HFFc6 (cell line): Measurements from ENCODE around the gene DAPK1. TPM values are rescaled to one million over a fixed set of nuclear protein-coding genes. Genes with fewer than 3 reads are reported as not detected.

Source experiments
- DNase-seq: peaks from one replicate; pipeline ENCODE4 v3.0.0-alpha.2; 2018
- H3K27ac Mint-ChIP-seq: 2 replicates; pipeline ENCODE4 v1.8.0; 2020; ENCODE audit warnings: mild to moderate bottlenecking, mixed read lengths
- H3K27me3 Mint-ChIP-seq: 2 replicates; pipeline ENCODE4 v1.8.0; 2021; ENCODE audit warnings: mild to moderate bottlenecking, moderate library complexity, mixed read lengths; ENCODE audit not compliant: insufficient read depth
- H3K36me3 Mint-ChIP-seq: 2 replicates; pipeline ENCODE4 v1.8.0; 2021; ENCODE audit warnings: low read depth, mixed read lengths
- H3K4me1 Mint-ChIP-seq: 2 replicates; pipeline ENCODE4 v1.8.0; 2020; ENCODE audit warnings: low read depth, mixed read lengths
- H3K4me3 Mint-ChIP-seq: 2 replicates; pipeline ENCODE4 v1.8.0; 2020; ENCODE audit warnings: mild to moderate bottlenecking, moderate library complexity, mixed read lengths
- H3K9me3 Mint-ChIP-seq: 2 replicates; pipeline ENCODE4 v1.8.0; 2020; ENCODE audit warnings: mild to moderate bottlenecking, mixed read lengths
- total RNA-seq, 6 experiments: library from RNA; stranded (reverse); fragmentation: NEBNext Ultra II Directional; extraction: Animal tissue kit (Norgen Biotek cat#: 25700); gene quantifications; 2 replicates in 1 of 6; 3 replicates in 5 of 6; pipeline ENCODE4 v1.2.3, GENCODE V29; 2021
- TF ChIP-seq, protein P1 (sequence below): fragments of 200-600 bp; sonication (generic); IDR thresholded peaks from 2 replicates; pipeline ENCODE4 v1.5.0; 2021; ENCODE audit warnings: antibody characterized with exemption, mild to moderate bottlenecking

DAPK1 gene
- total RNA-seq, 6 experiments from 2014 or later, result 0.06 to 0.36 (median 0.18) TPM

DNA sequence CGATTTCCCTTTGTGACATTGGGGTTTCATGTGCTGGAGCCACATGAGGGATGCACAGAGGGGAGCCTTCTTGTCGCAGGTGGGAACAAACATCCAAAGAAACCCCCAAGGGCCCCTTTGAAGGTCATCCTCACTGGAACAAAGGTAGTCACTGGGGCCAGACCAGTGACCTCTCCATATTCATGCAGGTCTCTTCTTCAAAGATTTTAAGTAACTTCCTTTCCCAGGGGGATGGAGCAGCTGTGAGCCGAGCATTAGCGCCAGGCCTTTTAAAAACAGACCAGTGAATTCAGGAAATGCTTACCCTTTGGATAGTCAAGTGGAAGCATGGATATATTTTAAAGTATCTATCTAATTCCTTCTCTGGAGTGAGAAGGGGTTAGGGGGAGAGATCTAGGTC is 33.0 kb downstream of the DAPK1 start:
- no peak overlapping the region for H3K27ac Mint-ChIP-seq

DNA sequence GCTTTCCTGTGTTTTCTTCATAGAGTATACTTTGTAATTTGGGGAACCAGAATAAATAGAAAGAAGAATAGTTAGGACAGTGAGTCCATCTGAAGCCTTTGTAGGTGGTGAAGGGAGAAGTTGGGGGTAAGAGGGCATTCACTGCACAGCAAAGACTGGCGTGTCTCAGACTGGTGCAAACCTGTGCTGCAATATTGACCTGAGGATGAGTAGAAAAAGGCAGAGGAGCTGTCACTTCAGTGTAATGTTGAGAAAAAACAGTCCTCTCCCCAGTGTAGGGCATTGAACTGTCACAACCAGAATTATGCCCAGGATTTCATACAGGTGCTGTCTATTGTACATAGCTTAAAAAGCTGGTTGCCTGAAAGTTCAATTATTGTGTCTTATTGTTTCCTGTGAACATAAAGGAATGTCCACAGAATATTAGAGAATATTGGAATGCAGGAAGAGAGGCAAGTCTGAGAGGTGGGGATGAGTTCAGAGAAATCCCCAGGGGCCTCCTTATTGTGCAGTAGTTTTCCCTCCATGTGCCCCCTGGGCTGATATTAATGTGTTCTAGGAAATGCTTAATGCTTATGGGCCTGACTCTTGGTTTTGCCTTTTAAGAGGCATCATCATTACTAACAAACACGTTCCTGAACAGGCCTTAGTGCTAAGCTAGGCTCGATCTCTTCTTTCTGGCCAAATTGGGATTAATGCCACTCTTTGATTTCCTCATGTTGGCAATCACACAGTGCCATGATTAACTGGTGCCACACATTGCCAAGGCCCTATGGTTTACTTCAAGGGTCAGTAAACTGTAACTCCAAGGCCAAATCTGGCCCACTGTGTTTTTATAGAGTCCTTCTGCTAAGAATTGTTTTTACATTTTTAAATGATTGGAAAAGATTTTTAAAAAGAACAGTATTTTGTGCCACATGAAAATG is 34.0 kb downstream of the DAPK1 start:
- no peaks in the 10 kb centered on the region; the same call in 1 of the 2 replicates for H3K36me3 Mint-ChIP-seq
- no peak overlapping the region for H3K27ac Mint-ChIP-seq
- TF ChIP-seq, protein P1, sequence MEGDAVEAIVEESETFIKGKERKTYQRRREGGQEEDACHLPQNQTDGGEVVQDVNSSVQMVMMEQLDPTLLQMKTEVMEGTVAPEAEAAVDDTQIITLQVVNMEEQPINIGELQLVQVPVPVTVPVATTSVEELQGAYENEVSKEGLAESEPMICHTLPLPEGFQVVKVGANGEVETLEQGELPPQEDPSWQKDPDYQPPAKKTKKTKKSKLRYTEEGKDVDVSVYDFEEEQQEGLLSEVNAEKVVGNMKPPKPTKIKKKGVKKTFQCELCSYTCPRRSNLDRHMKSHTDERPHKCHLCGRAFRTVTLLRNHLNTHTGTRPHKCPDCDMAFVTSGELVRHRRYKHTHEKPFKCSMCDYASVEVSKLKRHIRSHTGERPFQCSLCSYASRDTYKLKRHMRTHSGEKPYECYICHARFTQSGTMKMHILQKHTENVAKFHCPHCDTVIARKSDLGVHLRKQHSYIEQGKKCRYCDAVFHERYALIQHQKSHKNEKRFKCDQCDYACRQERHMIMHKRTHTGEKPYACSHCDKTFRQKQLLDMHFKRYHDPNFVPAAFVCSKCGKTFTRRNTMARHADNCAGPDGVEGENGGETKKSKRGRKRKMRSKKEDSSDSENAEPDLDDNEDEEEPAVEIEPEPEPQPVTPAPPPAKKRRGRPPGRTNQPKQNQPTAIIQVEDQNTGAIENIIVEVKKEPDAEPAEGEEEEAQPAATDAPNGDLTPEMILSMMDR, result no peak
- no peaks in the 10 kb centered on the region for H3K4me1 Mint-ChIP-seq
- no peak overlapping the region for H3K4me3 Mint-ChIP-seq
- peaks cover 7% of the 10 kb centered on the region for H3K27me3 Mint-ChIP-seq
- peaks cover 4% of the 10 kb centered on the region; the same call in 1 of the 2 replicates for H3K9me3 Mint-ChIP-seq
- no peak for DNase-seq

More for the DNA sequence above, 33.0 kb downstream of the DAPK1 start:
- Mint-ChIP-seq H3K4me3 (no peak overlapping the region), H3K27me3 (peaks cover 7% of the 10 kb centered on the region), H3K4me1 (no peaks in the 10 kb centered on the region), H3K36me3 (no peaks in the 10 kb centered on the region; the same call in 1 of the 2 replicates), H3K9me3 (peaks cover 4% of the 10 kb centered on the region; the same call in 1 of the 2 replicates)
- TF ChIP-seq, protein P1, result no peak
- no peak for DNase-seq

DNA sequence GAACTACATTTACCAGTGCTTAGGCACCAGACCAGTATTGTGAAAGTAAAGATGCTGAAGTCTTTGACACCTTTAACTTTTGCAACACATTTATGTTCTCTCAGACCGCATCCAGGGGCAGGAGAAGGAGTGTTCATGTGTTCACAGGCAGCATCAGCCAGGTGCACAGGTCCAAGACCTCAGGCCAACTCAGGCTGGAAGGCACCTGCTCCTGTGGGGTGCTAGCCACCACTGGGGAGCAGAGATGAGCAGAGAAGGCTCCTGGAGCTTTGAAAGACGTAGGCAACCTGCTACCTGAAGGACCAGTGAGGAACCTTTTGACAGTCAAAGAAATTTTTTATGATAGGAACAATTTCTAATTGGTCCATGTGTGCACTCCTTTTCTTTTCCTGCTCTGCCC is 35.6 kb downstream of the DAPK1 start:
- H3K4me1 Mint-ChIP-seq, result no peaks in the 10 kb centered on the region
- peaks cover 7% of the 10 kb centered on the region for H3K27me3 Mint-ChIP-seq
- no peak overlapping the region for H3K4me3 Mint-ChIP-seq
- peaks cover 4% of the 10 kb centered on the region; the same call in 1 of the 2 replicates for H3K9me3 Mint-ChIP-seq
- no peak for DNase-seq
- TF ChIP-seq, protein P1, result no peak
- H3K36me3 Mint-ChIP-seq, result no peaks in the 10 kb centered on the region; the same call in 1 of the 2 replicates
- H3K27ac Mint-ChIP-seq, result no peak overlapping the region

DNA sequence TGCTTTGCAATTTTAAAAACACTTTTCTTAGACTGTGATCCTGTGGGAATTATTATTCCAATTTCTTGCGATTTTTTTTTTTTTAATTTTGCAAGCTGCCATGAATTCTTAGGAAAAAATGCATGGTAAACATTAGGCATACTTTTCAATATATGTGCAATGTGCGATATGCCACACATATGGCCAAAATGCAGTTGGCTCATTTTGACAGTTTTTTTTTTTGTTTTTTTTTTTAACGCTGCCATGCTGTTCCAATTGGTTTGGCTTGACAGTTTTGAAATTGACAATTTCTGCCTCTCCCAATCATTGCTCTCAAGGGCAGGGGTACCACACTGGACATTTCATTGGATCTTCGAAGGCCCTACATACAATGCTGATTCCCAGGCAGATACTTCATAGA is 36.4 kb downstream of the DAPK1 start:
- H3K36me3 Mint-ChIP-seq, result no peaks in the 10 kb centered on the region; the same call in 1 of the 2 replicates
- peaks cover 4% of the 10 kb centered on the region; the same call in 1 of the 2 replicates for H3K9me3 Mint-ChIP-seq
- H3K27me3 Mint-ChIP-seq, result peaks cover 4% of the 10 kb centered on the region
- no peak overlapping the region for H3K4me3 Mint-ChIP-seq
- H3K27ac Mint-ChIP-seq, result no peak overlapping the region
- TF ChIP-seq, protein P1, result no peak
- DNase-seq, result no peak
- no peaks in the 10 kb centered on the region for H3K4me1 Mint-ChIP-seq

DNA sequence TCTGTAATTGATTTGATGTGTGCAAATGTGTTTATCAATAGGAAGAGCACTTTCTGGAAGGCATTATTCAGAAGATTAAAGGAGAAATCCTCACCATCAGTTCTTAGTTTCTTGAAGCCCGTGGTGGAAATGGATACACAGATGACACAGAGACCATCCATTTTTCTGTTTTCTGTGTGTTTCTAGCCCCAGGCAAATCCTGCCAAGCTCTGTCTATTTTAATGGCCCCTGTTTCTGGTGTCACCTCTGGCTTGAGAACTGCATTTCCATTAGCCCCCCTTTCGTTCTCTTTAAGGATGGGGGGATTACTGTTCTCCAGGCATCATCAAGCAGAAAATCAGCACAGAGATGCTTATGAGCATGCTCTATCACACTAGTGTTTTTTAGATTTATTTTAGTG is 37.3 kb downstream of the DAPK1 start:
- Mint-ChIP-seq H3K36me3 (no peaks in the 10 kb centered on the region), H3K4me1 (no peaks in the 10 kb centered on the region), H3K27me3 (peaks cover 4% of the 10 kb centered on the region)

More for the DNA sequence above, 37.3 kb downstream of the DAPK1 start:
- Mint-ChIP-seq H3K27ac (no peak overlapping the region), H3K4me3 (no peak overlapping the region), H3K9me3 (no peaks in the 10 kb centered on the region)
- TF ChIP-seq, protein P1, result no peak
- DNase-seq, result no peak
